Stimulated activated CD8-positive, alpha-beta memory T cell treated with anti-CD3 and anti-CD28 coated beads, Interleukin-12 subunit alpha, Interleukin-12 subunit beta, amount 100 ng/mL, for 24 hours (primary cell): ENCODE measurements around the gene CALML3.
"Not testable (repeated sequence)": the region's sequence is repeated elsewhere in the genome, so short reads cannot be mapped to it uniquely, and the experiment has no call there.

ENCODE experiments used
- DNase-seq: peaks from one replicate; pipeline ENCODE4 v3.0.0-alpha.2; 2020; ENCODE audit errors: extremely low read depth

CALML3 gene

DNA sequence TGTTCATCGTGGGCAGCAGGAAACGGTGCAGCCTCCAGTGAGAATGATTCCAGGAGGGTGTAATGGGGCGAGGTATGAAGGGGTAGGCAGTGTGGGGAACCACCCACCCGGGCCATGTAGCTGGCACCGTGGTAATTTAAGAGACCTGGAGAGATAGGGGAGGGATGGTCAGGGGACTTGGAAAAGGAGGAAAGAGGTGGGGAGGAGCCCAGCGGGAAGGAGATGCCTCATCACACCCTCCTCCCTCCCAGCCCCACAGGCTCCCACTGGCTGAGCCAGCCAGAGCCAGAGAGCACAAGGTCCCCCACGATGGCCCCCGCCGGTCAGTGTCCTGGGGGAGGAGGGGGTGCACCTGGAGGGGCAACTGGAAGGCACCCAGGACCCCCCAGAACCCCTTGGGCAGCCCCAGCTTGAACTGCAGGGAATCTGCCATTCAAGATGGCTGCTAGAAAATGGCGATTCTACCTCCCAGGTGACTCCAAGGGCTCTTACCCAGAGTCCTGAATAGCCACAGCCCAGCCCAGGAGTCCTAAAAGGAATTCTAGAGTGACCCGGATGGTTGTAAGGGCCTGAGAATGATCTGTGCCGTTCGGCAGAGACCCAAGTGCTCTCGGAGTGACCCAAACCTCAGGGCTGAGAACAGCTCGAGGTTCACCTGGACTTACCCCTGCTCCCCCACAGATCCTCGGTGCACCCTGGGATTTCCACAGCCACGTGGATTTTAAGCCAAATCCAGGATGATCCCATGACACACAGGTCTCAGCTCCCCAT lies 28.8 kb downstream of the CALML3 start:
- DNase-seq, result no peak

GRCh38 chr10:5555021-5555510 lies 30.3 kb downstream of the CALML3 start:
- no peak for DNase-seq

DNA sequence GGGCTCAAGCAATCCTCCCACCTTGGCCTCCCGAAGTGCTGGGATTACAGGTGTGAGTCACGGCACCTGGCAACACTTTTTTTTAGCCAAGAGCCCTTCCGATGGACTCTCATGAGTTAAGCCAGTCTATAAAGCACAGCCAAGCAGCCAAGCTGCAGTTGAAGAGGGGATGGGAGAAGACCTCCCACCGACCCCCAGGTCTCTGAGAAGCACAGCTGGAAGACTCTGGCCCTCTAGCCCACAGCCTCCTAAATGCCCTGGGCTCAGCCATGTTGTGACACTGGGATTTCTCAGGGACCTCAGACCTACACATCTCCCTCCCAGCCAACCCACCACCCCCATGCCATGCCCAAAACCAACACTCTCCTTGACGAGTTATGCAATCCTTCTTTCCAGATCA lies 31.1 kb downstream of the CALML3 start:
- DNase-seq, result no peak

DNA sequence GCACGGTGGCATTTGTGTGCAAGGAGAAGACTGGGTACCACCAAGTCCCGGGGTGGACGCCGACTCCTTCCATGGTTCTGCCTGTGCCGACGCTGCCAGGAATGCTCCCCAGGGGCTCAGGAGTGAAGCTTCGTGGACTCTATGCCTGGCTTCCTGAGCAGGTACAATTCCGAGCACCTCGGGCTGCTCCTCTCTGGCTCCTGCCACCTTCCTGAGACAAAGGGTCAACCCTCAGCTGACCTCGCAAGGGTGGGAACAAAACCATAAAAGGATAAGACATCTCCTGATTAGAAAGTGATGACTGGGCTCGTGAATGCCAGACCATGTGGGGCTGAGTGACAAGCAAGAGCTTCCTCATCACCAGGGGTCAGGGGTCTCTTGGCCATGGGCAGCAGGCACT lies 31.8 kb downstream of the CALML3 start:
- no peak for DNase-seq

- no peak for DNase-seq
Observed at GRCh38 chr10:5557040-5557721, 32.4 kb downstream of the CALML3 start.

DNA sequence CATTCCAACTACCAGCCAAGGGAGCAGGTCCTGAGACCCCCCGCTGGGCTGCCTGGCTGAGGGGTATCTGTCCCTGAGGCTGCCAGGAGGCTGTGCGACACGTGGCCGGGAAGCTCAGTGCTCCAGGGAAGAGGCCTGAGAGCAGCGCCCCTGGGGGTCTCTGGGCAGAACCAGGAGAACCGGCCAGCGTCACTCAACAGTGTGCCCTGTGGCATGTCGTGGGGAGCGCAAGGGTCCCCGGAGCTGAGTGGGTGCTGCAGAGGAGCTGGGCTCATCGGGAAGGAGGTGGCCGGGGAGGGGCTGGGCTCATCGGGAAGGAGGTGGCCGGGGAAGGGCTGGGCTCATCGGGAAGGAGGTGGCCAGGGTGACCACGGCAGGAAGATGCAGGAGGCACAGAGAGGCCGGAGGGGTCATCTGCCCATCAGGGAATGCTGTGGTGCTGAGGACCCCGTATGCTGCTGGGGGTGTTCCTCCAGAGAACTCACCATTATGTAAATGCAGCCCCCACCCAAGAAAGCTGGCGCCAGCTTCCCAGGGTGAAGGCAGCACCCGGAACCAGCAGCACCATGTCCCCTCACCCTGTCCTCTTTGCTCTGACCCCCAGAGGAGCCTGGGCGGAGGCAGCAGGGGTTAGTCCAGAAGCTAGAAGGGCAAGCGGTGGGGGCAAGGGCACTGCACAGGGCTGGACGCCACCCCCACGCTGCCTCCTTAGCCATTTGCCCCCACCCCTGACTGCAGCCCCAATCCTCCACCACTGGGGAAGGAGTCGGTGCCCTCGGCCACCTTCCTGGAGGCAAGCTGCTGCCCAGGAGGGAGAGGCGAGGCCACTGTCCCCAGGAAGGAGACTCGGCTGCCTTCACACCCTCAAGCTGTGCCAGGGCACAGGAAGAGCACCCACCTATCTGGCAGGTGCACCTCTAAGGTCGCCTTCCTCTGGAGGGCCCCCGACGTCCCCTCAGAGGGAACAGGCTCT lies 33.3 kb downstream of the CALML3 start:
- no peak for DNase-seq

GRCh38 chr10:5559022-5559421 lies 34.3 kb downstream of the CALML3 start:
- not testable (repeated sequence) for DNase-seq

- no peak for DNase-seq
Observed at GRCh38 chr10:5559642-5560141, 34.9 kb downstream of the CALML3 start.

DNA sequence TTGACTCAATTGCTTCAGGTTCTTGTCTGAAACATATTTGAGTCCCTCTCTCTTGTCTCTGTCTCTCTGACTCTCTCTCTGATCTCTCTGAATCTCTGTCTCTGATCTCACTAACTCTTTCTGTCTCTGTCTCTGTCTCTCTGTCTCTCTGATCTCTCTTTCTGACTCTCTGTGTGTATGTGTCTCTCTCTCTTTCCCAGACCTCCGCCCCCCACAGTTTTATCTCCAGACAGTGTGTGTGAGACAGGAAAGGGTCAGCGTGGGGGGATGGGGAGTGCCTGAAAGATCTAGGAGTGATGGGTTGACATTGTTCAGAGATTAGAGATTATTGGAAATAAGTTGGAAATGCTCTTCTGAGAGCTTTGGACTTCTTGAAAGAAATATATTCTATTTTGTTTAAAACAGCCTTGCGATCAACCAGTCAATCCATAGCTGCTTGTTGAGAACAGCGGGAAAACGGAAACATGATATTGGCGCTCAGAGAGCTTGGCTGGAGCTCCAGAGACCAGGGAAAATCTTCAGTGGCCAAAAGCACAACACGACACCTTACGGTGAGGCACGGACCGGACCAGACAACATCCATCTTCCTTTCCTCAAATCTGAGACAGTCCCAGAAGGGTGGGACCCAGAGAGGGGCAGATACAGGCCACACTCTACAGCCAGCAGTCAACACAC lies 35.5 kb downstream of the CALML3 start:
- DNase-seq, result no peak

- no peak for DNase-seq
Observed at GRCh38 chr10:5560817-5561703, 36.3 kb downstream of the CALML3 start.

GRCh38 chr10:5561704-5562645 lies 37.2 kb downstream of the CALML3 start:
- DNase-seq, result no peak

GRCh38 chr10:5563321-5563961 lies 38.7 kb downstream of the CALML3 start:
- no peak for DNase-seq

- DNase-seq, result no peak
Observed at GRCh38 chr10:5563991-5564536, 39.3 kb downstream of the CALML3 start.

DNA sequence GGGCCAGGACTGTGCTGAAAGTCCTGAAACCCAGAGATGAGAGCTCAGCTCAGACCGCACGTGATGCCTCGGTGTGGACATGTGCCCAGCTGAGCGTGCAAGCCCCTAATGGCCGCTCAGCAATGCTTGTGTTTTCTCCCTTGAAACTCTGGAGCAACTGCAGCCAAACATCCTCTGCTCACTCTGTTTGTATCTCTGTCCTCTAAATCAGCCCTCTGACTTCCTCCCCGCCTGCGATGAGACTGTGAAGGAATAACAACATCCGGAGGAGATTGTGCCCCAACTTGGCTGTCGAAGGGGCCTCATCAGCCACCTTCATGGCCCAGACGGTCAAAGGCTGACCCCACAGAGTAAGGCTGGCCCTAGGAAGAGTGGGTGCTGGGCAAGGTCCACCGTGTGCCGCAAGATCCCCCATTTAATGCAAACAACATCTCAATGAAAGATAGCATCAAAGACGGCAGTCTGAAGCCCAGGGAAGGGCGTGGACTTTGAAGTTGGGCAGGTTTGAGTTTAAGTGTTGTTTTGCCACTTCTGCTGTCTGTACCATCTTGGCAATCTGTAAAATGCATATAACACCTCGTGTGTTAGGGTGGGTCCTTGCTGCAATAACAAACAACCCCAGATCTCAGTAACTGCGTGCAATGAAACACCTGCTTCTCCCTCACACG lies 39.9 kb downstream of the CALML3 start:
- no peak for DNase-seq

- DNase-seq, result no peak
Observed at GRCh38 chr10:5565205-5565545, 40.4 kb downstream of the CALML3 start.

- DNase-seq, result no peak
Observed at GRCh38 chr10:5565671-5566581, 41.2 kb downstream of the CALML3 start.

DNA sequence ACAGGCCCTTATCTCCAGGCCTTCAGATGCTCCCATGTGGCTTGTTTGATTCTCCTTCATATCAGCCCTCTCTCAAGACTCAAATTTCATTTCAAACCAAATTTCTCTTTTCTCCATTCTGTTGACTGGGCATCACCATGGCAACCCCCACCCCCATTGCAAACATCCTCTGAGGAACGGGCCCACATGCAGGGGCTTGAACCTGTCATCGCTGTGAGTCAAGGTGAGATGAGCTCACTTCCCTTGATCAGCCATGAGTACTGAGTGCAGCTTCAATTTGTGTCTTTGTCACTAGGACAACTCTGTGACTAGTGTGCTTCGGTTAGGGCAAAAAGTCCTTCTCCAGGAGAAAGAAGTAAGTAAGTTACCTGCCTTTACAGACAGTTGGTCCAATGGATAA lies 41.9 kb downstream of the CALML3 start:
- DNase-seq, result no peak
